Measurements from ENCODE around the gene ADGRV1. TPM values are rescaled to one million over a fixed set of nuclear protein-coding genes. Genes with fewer than 3 reads are reported as not detected.

Gene ADGRV1
- polyA plus RNA-seq, 1 donor from 2014 or later, result 3.7 TPM

DNA sequence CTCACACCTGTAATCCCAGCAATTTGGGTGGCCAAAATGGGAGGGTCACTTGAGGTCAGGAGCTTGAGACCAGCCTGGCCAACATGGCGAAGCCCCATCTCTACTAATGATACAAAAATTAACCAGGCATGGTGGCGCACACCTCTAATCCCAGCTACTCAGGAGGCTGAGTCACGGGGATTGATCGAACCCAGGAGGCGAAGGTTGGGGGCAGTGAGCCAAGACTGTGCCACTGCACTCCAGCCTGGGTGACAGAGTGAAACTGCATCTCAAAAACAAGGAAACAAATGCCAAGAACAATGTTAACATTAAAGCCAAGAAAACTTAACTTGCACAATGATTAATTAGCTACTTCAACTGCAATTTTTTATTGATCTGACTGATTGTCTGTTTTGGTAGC lies 621.9 kb downstream of the ADGRV1 start:
- no peak overlapping the region for H3K4me3 ChIP-seq (ENCODE audit: low read length)
- H3F3A ChIP-seq (ENCODE audit: insufficient read depth, low read length, poor library complexity, severe bottlenecking), result no peaks in the 10 kb centered on the region
- H3K27ac ChIP-seq (ENCODE audit: low read length), result no peak overlapping the region
- H3K4me2 ChIP-seq (ENCODE audit: low read length), result no peak overlapping the region
- H4K20me1 ChIP-seq (ENCODE audit: insufficient read depth), result no peaks in the 10 kb centered on the region
- TF ChIP-seq SMC3 (conservative IDR thresholded peaks at IDR 0.05; ENCODE audit: poor library complexity) (no peak), MXI1 (conservative IDR thresholded peaks at IDR 0.05; ENCODE audit: poor library complexity, severe bottlenecking) (no peak), POLR2AphosphoS5 (IDR thresholded peaks at IDR 0.05) (no peak), TAF1 (IDR thresholded peaks at IDR 0.05; ENCODE audit: low read depth) (no peak), EP300 (conservative IDR thresholded peaks at IDR 0.05; ENCODE audit: poor library complexity, severe bottlenecking) (no peak), EZH2 (IDR thresholded peaks at IDR 0.05; ENCODE audit: borderline replicate concordance, insufficient read depth, low read length, poor library complexity, severe bottlenecking) (no peak), RAD21 (conservative IDR thresholded peaks at IDR 0.05) (no peak)
- TF ChIP-seq, protein P1, sequence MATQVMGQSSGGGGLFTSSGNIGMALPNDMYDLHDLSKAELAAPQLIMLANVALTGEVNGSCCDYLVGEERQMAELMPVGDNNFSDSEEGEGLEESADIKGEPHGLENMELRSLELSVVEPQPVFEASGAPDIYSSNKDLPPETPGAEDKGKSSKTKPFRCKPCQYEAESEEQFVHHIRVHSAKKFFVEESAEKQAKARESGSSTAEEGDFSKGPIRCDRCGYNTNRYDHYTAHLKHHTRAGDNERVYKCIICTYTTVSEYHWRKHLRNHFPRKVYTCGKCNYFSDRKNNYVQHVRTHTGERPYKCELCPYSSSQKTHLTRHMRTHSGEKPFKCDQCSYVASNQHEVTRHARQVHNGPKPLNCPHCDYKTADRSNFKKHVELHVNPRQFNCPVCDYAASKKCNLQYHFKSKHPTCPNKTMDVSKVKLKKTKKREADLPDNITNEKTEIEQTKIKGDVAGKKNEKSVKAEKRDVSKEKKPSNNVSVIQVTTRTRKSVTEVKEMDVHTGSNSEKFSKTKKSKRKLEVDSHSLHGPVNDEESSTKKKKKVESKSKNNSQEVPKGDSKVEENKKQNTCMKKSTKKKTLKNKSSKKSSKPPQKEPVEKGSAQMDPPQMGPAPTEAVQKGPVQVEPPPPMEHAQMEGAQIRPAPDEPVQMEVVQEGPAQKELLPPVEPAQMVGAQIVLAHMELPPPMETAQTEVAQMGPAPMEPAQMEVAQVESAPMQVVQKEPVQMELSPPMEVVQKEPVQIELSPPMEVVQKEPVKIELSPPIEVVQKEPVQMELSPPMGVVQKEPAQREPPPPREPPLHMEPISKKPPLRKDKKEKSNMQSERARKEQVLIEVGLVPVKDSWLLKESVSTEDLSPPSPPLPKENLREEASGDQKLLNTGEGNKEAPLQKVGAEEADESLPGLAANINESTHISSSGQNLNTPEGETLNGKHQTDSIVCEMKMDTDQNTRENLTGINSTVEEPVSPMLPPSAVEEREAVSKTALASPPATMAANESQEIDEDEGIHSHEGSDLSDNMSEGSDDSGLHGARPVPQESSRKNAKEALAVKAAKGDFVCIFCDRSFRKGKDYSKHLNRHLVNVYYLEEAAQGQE (IDR thresholded peaks at IDR 0.05; ENCODE audit: borderline replicate concordance), result no peak
- TF ChIP-seq, protein P2, sequence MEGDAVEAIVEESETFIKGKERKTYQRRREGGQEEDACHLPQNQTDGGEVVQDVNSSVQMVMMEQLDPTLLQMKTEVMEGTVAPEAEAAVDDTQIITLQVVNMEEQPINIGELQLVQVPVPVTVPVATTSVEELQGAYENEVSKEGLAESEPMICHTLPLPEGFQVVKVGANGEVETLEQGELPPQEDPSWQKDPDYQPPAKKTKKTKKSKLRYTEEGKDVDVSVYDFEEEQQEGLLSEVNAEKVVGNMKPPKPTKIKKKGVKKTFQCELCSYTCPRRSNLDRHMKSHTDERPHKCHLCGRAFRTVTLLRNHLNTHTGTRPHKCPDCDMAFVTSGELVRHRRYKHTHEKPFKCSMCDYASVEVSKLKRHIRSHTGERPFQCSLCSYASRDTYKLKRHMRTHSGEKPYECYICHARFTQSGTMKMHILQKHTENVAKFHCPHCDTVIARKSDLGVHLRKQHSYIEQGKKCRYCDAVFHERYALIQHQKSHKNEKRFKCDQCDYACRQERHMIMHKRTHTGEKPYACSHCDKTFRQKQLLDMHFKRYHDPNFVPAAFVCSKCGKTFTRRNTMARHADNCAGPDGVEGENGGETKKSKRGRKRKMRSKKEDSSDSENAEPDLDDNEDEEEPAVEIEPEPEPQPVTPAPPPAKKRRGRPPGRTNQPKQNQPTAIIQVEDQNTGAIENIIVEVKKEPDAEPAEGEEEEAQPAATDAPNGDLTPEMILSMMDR (IDR thresholded peaks at IDR 0.05; ENCODE audit: poor library complexity, severe bottlenecking), result no peak
- H3K27me3 ChIP-seq (ENCODE audit: insufficient read depth, low read depth, low read length), result no peaks in the 10 kb centered on the region
- H3K36me3 ChIP-seq (ENCODE audit: insufficient read depth, low read length), result no peaks in the 10 kb centered on the region
- no peaks in the 10 kb centered on the region for H3K79me2 ChIP-seq (replicated peaks; ENCODE audit: insufficient read depth, low read length)
- no peaks in the 10 kb centered on the region for H3K9me2 ChIP-seq (ENCODE audit: insufficient read depth, low read length)
- no peaks in the 10 kb centered on the region for H3K9me3 ChIP-seq (ENCODE audit: low read length)
- no peak overlapping the region for H3K9ac ChIP-seq (ENCODE audit: low read length)
- H2AFZ ChIP-seq (ENCODE audit: low read depth, low read length), result no peak overlapping the region

DNA sequence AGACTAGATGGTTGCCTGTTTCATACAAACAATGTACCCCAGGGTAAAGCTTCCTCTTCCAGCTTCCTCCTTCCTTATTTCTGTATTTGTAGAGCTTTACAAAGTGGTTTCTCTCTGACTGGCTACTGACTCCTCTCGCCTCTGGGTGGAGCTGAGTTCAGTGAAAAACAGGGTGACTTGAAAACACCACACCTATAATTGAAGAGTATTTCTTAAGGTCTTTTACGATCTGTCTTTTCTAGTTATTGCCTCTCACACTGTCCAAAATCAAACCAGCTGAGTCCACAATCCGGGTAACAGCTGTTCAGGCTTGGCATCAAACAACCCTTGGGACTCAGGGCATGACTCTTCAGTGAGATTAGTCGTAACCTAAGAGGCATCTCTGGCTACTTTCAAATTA lies 624.2 kb downstream of the ADGRV1 start:
- no peak overlapping the region for H2AFZ ChIP-seq (ENCODE audit: low read depth, low read length)
- no peak overlapping the region for H3K4me2 ChIP-seq (ENCODE audit: low read length)
- no peaks in the 10 kb centered on the region for H3F3A ChIP-seq (ENCODE audit: insufficient read depth, low read length, poor library complexity, severe bottlenecking)

More for the DNA sequence above, 624.2 kb downstream of the ADGRV1 start:
- TF ChIP-seq, protein P1 (IDR thresholded peaks at IDR 0.05; ENCODE audit: borderline replicate concordance), result no peak
- TF ChIP-seq EP300 (conservative IDR thresholded peaks at IDR 0.05; ENCODE audit: poor library complexity, severe bottlenecking) (no peak), SMC3 (conservative IDR thresholded peaks at IDR 0.05; ENCODE audit: poor library complexity) (no peak), RAD21 (conservative IDR thresholded peaks at IDR 0.05) (no peak), MXI1 (conservative IDR thresholded peaks at IDR 0.05; ENCODE audit: poor library complexity, severe bottlenecking) (no peak)
- H3K27me3 ChIP-seq (ENCODE audit: insufficient read depth, low read depth, low read length), result no peaks in the 10 kb centered on the region
- H3K9me2 ChIP-seq (ENCODE audit: insufficient read depth, low read length), result no peaks in the 10 kb centered on the region
- no peak overlapping the region for H3K9ac ChIP-seq (ENCODE audit: low read length)
- no peaks in the 10 kb centered on the region for H3K9me3 ChIP-seq (ENCODE audit: low read length)
- no peak overlapping the region for H3K4me3 ChIP-seq (ENCODE audit: low read length)
- no peak overlapping the region for H3K27ac ChIP-seq (ENCODE audit: low read length)
- no peaks in the 10 kb centered on the region for H4K20me1 ChIP-seq (ENCODE audit: insufficient read depth)
- no peaks in the 10 kb centered on the region for H3K36me3 ChIP-seq (ENCODE audit: insufficient read depth, low read length)
- H3K79me2 ChIP-seq (replicated peaks; ENCODE audit: insufficient read depth, low read length), result no peaks in the 10 kb centered on the region

Data from neural cell (in vitro differentiated cells).